ENCODE measurements around the gene SPAG16.

DNA sequence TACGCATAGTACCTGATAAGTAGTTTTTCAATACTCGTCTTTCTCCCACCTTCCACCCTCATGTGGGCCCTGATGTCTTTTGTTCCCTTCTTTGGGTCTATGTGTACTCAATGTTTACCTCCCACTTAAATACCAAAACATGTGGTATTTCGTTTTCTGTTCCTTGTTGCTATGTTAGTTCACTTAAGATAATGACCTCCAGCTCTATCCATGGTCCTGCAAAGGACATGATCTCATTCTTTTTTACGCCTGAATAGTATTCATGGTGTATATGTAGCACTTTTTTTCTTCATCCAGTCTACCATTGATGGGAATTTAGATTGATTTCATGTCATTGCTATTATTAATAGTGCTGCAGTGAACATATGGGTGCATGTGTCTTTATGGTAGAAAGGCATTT, 816.2 kb downstream of the SPAG16 start:
- no peak for TF ChIP-seq CTCF (IDR thresholded peaks at IDR 0.05)
- TF ChIP-seq POLR2A (IDR thresholded peaks at IDR 0.05), result no peak

Data from breast epithelium (tissue), 3 donors.